H1 (cell line): ENCODE data around the gene TPRA1. TPM values are rescaled to one million over a fixed set of nuclear protein-coding genes. Genes with fewer than 3 reads are reported as not detected.

ENCODE experiments used
- CHD7 ChIP-seq: fragments of 300-600 bp; sonication (generic); IDR thresholded peaks from 2 replicates; pipeline ENCODE4 v1.7.1; 2012; ENCODE audit warnings: low read length, moderate library complexity, mild to moderate bottlenecking, inconsistent platforms; ENCODE audit not compliant: insufficient replicate concordance
- CREB1 ChIP-seq: IDR thresholded peaks from 2 replicates; pipeline ENCODE4 v1.6.1; 2012; ENCODE audit warnings: inconsistent platforms
- CTCF ChIP-seq, 3 experiments: IDR thresholded peaks; 1 replicate in 2 of 3; 2 replicates in 1 of 3; pipeline versions ENCODE4 v1.5.1 to v1.6.1; 2011; ENCODE audit warnings: low read length in 3 of 3, mild to moderate bottlenecking in 3 of 3, inconsistent platforms in 2 of 3, low read depth in 1 of 3, moderate library complexity in 1 of 3; ENCODE audit not compliant: insufficient read depth in 1 of 3; ENCODE audit errors: control extremely low read depth in 1 of 3
- E2F6 ChIP-seq: IDR thresholded peaks from 2 replicates; pipeline ENCODE4 v1.6.1; 2012; ENCODE audit warnings: inconsistent platforms
- EZH2 ChIP-seq: fragments of 200-600 bp; sonication (generic); IDR thresholded peaks from 2 replicates; pipeline ENCODE4 v1.7.1; 2012; ENCODE audit warnings: low read depth, mild to moderate bottlenecking, moderate library complexity, low read length, inconsistent platforms; ENCODE audit not compliant: severe bottlenecking
- MAX ChIP-seq: IDR thresholded peaks from 2 replicates; pipeline ENCODE4 v1.6.1; 2012; ENCODE audit warnings: inconsistent platforms
- SIN3A ChIP-seq, 2 experiments: IDR thresholded peaks in 1 of 2; conservative IDR thresholded peaks in 1 of 2; 2 replicates each; pipeline ENCODE4 v1.6.1; 2011 to 2012; ENCODE audit warnings: low read length in 2 of 2, improper control_type of control experiment in 1 of 2, low read depth in 1 of 2, mild to moderate bottlenecking in 1 of 2
- TAF1 ChIP-seq: IDR thresholded peaks from 2 replicates; pipeline ENCODE4 v1.6.1; 2011; ENCODE audit warnings: mild to moderate bottlenecking, low read depth, low read length
- polyA plus RNA-seq, 7 experiments: library from polyadenylated mRNA; depleted of rRNA in 3 of 7; stranded (reverse) in 5 of 7; unstranded in 2 of 7; fragments of >200 nt in 5 of 7; fragments of 200-250 nt in 2 of 7; gene quantifications; 1 replicate in 5 of 7; 2 replicates in 1 of 7; 4 replicates in 1 of 7; pipeline versions ENCODE4 v1.2.1 to v1.2.3, GENCODE V29; 2011 to 2013; ENCODE audit warnings: missing spikeins in 2 of 7, mixed read lengths in 2 of 7
- total RNA-seq: library from RNA; stranded (reverse); fragmentation: NEBNext Ultra II Directional; extraction: Animal tissue kit (Norgen Biotek cat#: 25700); gene quantifications from 2 replicates; pipeline ENCODE4 v1.2.1, GENCODE V29; 2021

The TPRA1 gene
- total and polyA plus RNA-seq, 2 of the 8 experiments (the other 6 are each of a cell fraction or from before 2014, with no cell fraction given), result 18.8 to 38.5 TPM

GRCh38 chr3:127604035-127604434 lies 13.5 kb upstream of the TPRA1 start (continued):
- TF ChIP-seq CHD7 (no peak), SIN3A (conservative IDR thresholded peaks at IDR 0.05 in 1 of 2, IDR thresholded peaks at IDR 0.05 in 1 of 2; ENCODE audit: low read depth in 1 of 2, low read length in 2 of 2) (no peak), EZH2 (no peak), E2F6 (no peak), CREB1 (no peak), MAX (no peak), CTCF (IDR thresholded peaks at IDR 0.05; ENCODE audit: control extremely low read depth in 1 of 3, insufficient read depth in 1 of 3, low read depth in 1 of 3, low read length in 3 of 3) (no peak), TAF1 (no peak)
